Uterus (tissue), 2 donors: Measurements from ENCODE around the gene PDP2.

Experiments used
- CTCF ChIP-seq, 4 experiments: fragments of 200-600 bp in 2 of 4; fragments of 450-650 bp in 2 of 4; sonication (generic) in 2 of 4; IDR thresholded peaks; one replicate each; pipeline ENCODE4 v1.5.1; 2016 to 2019; ENCODE audit warnings: antibody characterized with exemption in 4 of 4, mild to moderate bottlenecking in 2 of 4, moderate library complexity in 1 of 4
- POLR2A ChIP-seq, 2 donors: fragments of 450-650 bp; IDR thresholded peaks; one replicate each; pipeline ENCODE4 v1.6.1; 2016; ENCODE audit warnings: antibody characterized with exemption in 2 of 2, mild to moderate bottlenecking in 1 of 2, moderate library complexity in 1 of 2

GRCh38 chr16:66905633-66906539, 25.6 kb downstream of the PDP2 start:
- TF ChIP-seq POLR2A (IDR thresholded peaks at IDR 0.05) = no peak
- TF ChIP-seq CTCF (IDR thresholded peaks at IDR 0.05) = no peak
